Heart left ventricle (tissue), 13 donors: Measurements from ENCODE around the gene NETO2.

Experiments used
- CTCF ChIP-seq, 12 donors: fragments of 200-600 bp; sonication (generic) in 4 of 12; IDR thresholded peaks; one replicate each; pipeline versions ENCODE4 v1.5.0 to v1.8.0; 2018 to 2022; ENCODE audit warnings: antibody characterized with exemption in 12 of 12, mild to moderate bottlenecking in 5 of 12
- POLR2A ChIP-seq, 2 donors: fragments of 450-650 bp; IDR thresholded peaks; one replicate each; pipeline ENCODE4 v1.6.1; 2017; ENCODE audit warnings: antibody characterized with exemption in 2 of 2, mild to moderate bottlenecking in 2 of 2, moderate library complexity in 2 of 2
- donor health status: ischemic (EF 13 %, LVEDD 7.1; RV severe dilation, severe dysfunction).
- donor health status: DM: no; HTN: yes; CAD: no.
- donor health status: DM: no; HTN: no; CAD: no.
- donor health status: ischemic (EF 25% LVEDD 6.9; RV normal size, moderate dysfunction).
- donor health status: ischemic (EF 25% LVEDD 5.7; RV mildly dilated, moderate dysfunction).
- donor health status: ischemic (EF 35%, LVEDD 5.7; RV mildly dilated, moderate dysfunction).
- donor health status: nonischemic (EF 11% LVEDD 7.7; RV severe dilation, severe dysfunction).
- donor health status: DM: yes; HTN: yes; CAD: no.
- donor health status: PGD.
- donor health status: ischemic (EF 29% LVEDD 5.4; RV normal size, mild dysfunction).
- donor health status: nonischemic (EF 23%, LVEDD 6.1; RV moderate dilation, normal function).

GRCh38 chr16:47175152-47175551, 31.4 kb upstream of the NETO2 start:
- TF ChIP-seq CTCF (IDR thresholded peaks at IDR 0.05) (no peak), POLR2A (IDR thresholded peaks at IDR 0.05) (no peak)
